ENCODE measurements around the gene WDFY1.
A peak's percentile ranks its signal among the peaks of the same experiment; 100 is the strongest.
"Not testable (repeated sequence)": the region's sequence is repeated elsewhere in the genome, so short reads cannot be mapped to it uniquely, and the experiment has no call there.

The WDFY1 gene

DNA sequence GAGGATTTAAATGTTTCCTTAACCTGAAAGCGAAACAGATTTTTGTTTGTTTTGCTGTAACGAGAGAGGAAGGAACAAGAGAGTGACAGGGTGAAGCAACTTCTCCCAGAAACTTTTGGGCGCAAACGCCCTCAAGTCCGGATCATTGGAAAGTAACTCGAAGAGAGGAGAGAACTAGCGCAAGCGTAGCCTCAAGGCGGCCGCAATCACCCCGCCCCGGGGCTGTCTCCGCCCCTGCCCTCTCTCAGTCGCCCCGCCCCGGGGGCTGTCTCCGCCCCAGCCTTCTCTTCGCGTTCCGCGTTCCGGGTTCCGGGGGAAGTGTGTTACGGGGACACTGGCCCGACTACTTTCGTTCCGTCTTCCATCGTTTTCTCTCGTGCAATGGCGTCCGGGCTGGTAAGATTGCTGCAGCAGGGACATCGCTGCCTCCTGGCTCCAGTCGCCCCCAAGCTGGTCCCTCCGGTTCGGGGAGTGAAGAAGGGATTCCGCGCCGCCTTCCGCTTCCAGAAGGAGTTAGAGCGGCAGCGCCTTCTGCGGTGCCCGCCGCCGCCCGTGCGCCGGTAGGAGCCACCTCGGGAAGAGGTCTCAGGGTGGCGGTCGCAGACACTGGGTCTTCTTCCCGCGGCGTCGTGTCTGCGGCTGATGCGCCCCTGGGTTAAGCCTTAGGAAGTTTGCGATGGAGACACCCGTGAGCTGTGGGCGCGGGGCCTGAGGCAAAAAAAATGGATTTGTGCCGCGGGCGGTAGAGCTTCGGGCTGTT lies 12.1 kb upstream of the WDFY1 start, which contains the start of gene MRPL44:
TSS of gene MRPL44 (plus strand) at position 372 of the 760 bp plus-strand sequence. CDS start at position 382, 10 bp downstream.
- DNase-seq (ENCODE audit: low spot score): peak; percentile 92

DNA sequence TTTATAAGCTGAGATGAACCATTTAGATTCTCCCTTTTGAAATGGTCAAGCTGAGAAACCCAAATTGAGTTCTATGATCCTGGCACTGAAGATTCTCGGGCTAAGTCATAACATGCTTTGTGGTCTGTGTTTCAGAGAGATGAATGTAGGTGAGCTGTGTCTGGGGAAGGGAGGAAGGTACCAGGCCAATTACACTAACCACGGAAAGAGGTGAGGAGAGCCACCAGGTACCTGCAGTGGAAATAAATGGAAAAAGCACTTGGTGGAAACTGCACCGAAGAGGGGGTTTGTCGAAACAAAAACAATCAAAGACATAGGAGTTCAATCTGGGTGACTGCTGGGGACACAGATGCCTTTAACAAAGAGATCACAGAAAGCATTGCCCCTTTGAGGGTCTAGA lies 11.2 kb upstream of the WDFY1 start:
- DNase-seq (ENCODE audit: low spot score): no peak

DNA sequence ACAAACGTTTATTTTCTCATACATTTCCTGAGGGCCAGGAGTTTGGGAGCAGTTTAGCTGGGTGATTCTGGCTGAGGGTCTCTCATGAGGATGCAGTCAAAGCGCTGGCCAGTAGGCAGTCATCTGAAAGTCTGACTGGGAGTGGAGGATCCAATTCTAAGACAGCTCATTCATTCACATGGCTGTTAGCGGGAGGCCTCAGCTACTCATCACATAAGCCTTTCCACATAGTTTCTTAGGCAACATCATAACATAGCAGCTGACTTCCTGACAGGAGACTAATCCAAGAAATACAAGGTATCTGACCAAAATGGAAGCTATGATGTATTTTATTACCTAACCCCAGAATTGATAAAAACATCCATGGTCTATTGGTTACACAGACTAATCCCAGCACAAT lies 9.3 kb upstream of the WDFY1 start:
- peak; percentile 75 for DNase-seq (ENCODE audit: low spot score)

DNA sequence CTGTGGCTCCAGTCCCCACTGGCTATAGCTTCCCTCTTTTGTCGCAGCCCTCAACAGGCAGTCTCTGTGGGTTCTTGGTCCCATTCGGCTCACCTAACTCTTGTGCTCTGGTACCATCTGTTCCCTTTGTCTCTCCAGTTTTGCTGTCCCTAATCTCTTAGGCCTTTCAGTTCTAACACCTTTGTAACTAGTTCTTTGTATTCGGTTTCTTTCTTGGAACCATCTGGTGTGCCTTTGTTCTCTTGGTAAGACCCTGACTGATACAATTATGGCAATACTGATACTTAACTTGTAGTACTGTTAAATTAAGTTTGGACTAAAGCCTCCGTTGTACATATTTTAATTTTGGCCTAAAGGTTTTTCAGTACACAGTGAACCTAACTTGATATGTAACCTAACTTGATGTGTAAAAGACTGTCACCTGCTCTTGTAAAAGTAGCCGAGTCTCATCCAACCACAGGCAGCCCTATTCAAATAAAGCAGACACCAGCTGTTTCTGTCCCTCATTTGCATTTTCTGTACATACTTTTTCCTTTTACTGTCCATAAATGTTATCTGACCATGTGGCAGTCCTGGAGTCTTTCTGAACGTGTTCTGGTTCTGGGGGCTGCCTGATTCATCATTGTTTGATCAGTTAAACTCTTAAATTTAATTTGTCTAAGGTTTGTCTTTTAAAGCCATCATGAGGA lies 7.3 kb upstream of the WDFY1 start:
- DNase-seq (ENCODE audit: low spot score): no peak

DNA sequence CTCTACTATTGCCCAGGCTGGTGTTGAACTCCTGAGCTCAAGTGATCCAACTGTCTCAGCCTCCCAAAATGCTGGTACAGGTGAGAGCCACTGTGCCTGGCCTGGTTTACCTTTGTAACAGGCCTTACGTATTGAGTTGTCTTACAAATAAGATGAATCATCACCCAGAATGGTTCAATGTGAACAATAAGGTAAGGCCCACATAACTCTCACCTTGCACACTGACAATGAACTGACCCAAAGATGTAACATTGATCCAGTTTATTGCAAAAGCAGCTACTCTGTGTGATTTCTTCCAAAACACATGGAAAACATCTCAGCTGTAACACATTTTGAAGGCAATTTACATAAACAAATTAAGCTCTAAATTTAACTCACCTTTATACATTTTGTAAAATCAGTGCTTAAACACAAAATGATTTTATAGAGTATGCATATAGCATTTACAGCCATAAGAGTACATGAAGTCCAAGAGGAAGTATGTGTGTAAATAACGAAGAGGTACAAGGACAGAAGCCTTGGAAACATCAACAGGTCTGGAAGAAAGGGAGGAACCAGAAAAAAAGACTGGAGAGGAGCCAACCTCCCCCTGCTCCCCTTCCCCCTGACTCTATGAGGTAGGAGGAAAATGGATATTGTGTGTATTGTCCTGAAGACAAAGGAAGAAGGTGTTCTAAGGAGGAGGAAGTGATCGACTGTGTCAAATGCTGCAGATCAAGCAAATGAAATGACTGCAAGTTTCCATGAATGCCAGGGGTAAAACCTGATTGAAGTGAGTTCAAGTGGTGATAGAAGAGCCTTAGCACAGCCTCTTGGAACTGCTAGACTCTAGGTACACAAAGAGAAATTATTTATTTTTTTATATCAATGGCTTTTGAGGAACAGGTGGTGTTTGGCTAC lies 5.6 kb upstream of the WDFY1 start:
- no peak for DNase-seq (ENCODE audit: low spot score)

DNA sequence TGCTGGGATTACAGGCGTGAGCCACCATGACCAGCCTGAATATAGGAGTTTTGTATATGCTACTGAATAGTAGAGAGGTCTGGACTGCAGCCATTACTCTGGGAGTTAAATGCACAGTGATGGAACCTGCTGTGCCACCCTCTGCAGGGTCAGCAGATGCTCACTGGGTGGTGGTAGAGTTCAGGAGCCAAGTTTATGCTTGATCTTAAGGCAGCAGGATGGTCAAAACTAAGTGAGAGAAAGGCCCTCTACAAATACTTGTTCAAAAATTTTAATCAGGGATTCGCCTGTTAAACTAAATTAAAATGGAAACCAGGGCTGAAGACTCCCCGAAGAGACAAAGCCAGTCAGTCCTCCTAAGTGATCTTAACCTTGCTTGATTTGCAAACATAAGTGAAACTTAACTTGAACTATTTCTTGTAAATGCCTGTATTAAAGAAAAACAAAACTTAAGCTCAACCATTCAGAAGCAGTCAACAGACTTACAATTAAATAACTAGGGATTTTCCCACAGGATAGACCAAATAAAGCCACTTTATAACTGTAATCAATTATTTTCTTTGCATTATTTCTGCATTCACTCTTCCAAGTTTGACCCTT lies 4.2 kb upstream of the WDFY1 start:
- DNase-seq (ENCODE audit: low spot score): no peak

DNA sequence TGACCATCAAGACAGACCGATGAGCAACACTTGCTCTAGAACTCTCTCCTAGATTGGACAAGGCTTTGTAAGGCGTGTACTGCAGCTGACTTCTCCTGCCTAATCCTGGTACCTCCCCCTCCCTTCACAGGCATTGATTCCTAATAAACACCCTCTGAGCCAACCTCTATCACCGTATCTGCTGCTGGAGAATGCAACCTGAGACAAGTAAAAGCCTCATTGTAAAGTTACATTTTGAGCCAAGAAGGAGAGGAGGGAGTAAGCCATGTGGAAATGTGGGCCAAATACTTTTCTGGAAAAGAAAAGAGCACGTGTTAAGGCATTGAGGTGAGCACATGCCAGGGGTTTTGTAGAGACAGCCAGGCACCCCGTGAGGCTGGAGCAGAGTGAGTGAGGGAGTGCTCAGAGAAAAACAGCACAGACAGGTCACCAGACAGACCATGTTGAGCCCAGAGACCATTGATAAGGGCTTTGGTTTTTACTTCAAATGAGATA lies 2.6 kb upstream of the WDFY1 start:
- no peak for DNase-seq (ENCODE audit: low spot score)

DNA sequence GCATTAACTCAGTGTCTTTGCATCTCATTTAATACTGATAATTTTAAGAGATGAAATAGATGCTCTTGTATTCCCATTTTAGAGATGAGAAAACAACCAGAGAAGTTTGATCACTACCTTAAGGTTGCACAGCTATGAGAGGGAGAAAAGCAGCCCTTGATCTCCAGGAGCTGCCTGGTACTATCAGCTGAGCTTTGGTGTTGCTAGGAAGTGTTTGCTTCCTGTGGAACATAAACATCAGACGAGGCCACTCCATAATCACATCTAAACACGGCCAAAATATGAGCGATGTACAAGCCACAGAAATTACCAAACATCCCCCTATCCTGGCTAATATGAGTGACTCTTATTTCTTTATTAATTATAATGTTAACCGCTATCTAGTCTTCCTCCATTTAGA lies 620 bp upstream of the WDFY1 start:
- DNase-seq (ENCODE audit: low spot score): no peak

DNA sequence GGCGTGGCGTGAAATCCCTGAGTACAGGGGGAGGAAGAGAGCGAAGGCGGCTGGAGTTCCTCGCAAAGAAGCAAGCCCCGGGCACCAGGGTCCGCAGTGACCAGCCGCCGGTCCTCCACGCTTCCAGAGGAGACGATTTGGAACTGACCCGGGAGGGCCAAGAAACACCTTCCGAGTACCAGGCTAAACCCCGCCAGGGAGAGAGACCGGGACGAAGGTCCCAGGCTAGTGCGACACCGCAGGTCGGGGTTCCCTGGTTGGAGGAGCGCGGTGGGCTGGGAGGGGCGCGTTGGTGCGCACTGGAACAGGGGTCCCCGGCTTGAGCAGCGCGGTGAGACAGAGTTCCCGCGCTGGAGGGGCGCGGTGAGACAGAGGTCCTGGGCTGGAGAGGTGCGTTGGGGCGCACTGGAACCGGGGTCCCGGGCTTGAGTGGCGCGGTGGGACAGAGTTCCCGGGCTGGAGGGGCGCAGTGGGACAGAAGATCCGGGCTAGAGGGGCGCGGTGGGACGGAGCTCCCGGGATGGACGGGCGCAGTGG lies 901 bp downstream of the WDFY1 start:
- no peak for DNase-seq (ENCODE audit: low spot score)

DNA sequence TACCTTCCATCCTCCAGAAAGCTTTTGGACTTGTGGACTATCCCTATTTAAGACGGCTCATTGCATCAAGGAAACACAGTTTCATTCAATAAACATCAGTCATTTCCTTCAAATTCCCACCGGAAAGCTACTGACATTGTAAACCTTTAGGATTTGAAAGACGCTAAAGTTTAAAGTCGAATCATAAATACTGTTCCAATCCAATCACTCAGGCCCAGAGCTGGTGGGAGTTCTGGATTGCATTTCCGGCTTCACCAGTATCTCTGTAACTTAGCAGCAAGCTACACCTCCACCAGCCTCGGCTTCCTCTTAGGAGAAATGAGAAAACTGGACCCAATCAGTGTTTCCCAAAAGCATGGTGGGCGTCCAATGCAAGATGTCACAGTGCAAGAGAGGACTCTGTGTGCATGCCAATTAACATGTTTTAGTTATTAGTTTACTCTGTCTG lies 1.6 kb downstream of the WDFY1 start:
- DNase-seq (ENCODE audit: low spot score): no peak

DNA sequence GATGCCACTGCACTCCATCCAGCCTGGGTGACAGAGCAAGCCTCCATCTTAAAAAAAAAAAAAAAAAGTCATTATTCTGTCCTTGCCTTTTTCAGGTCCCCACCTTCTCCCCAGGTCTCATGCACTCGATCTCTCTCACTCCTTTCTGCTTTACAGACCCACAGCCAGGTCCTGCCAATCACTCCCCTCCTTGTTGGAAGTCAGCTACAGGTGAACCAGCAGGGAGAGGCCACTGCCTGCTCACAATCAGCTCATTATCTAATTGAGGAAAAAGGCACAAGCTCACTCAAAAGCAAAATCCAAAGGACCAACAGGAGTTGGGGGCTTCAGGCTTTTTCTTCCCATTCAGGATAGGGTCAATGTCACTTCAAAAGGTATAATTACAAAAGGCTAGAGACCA lies 2.0 kb downstream of the WDFY1 start:
- DNase-seq (ENCODE audit: low spot score): no peak

DNA sequence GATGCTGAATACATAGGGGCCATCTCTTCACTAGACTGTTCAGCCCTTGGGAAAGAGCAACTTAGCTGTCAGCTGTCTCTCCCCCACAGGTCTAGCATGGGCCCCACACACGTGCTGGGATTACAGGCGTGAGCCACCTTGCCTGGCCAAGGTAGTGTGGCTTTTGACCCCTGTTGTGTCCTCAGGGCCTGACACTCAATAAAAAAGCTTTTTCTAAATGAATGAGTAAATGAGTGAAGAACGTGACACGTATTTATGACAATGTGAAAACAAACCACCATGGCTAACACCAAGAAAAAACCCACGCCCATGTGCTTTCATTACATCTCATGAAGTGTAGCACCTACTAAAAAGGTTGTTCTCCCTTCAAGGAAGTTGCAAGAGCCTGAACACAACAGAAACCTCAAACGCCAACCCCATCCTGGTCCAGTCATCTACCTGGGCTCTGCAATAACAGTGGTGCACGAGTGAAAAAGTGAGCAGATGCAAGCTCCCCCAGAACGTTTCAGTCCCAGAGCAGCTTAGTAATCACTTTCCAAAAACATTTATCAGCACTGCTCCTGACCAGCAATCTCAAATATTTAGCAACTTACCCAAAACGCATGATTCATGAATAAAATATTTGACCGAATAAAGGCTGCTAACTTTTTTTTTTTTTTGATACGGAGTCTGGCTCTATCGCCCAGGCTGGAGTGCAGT lies 3.4 kb downstream of the WDFY1 start:
- no peak for DNase-seq (ENCODE audit: low spot score)

DNA sequence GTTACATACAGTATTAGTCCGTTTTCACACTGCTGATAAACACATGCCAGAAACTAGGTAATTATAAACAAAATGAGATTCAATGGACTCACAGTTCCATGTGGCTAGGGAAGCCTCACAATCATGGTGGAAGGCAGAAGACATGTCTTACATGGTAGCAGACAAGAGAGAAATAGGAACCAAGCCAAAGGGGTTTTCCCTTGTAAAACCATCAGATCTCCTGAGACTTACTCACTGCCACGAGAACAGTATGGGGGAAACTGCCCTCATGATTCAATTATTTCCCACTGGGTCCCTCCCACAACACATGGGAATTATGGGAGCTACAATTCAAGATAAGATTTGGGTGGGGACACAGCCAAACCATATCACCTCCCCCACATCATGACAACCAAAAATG lies 5.7 kb downstream of the WDFY1 start:
- not testable (repeated sequence) for DNase-seq (ENCODE audit: low spot score)

DNA sequence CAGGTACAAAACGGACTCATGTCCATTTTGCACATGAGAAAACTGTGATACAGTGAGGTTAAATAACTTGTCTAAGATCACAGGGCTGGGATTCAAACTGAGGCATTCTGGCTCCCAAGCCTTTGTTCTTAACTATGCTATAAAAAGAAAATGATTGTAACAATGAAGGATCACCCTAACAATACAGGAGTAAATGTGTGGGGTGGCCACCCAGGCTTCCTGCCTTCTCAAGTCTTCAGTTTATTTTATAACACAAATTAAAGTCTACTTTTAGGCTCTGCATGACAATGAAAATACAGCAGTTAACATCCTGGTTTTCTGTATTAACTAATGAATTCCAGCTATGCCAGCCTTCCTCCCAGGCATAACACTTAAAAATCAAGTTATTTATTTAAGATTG lies 7.6 kb downstream of the WDFY1 start:
- no peak for DNase-seq (ENCODE audit: low spot score)

DNA sequence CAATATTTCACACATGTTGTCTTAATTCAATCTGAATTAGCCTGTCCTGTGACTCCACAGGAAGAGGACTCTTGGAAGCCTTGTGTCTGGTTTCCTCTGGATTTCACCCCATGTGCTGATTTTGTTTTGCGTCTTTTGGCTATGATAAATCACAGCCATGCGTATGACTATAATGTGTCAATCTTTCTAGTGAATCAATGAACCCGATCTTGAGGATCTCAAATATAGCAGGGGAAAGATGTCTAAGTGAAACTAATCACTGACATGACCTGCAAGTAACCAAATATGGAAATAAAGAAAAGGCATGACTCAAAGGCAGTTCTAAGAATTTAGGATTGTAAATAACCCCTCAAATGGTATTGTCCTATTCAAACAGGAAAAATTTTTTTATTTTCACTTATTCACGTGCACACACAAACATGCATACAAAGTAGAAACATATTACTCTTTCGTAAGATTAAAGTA lies 8.2 kb downstream of the WDFY1 start:
- DNase-seq (ENCODE audit: low spot score): no peak

DNA sequence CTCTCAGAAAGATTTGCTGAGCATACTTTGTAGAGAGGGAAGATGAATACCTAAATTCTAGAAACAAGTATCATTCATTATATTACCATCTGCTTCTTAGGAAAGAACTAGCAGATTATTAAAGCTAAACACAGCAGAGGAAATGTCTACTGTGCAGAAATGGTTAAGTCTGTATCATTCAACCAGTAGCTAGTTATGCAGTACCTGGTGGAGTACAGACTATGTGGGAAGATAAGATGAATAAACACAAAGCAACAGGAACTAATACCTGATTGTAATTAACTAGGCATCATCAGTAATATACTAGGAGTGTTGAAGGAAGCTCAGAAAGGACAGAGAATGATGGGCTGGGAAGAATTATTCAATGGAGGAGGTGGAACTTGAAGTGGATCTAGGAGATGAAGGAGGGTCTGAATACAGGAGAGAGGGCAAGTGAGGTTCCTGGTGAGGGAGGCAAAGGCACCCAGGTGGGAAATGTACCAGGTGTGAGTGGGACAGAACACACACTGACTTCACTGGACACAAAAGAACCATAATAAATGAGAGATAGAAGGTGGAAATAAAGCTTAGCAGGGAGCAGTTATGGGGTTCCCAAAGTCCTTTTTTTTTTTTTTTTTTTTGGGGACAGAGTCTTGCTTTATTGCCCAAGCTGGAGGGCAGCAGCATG lies 9.5 kb downstream of the WDFY1 start:
- no peak for DNase-seq (ENCODE audit: low spot score)

DNA sequence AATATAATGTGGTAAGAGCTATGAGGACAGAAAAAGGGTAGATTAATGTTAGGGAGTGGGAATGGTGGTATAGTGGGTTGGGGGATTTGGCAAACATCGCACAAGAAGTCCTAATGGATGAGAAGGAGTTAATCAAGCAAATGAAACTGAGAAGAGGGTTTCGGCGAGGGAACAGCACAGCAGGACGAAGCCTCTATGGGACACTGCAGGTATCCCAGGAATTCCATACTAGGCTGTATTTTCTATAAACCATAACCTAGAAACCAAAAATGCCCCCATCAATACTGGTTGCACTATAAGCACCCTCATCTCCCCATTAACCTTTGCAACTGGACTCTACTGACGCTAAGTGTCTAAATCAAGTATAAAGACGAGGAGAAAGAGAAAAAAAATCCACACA lies 10.3 kb downstream of the WDFY1 start:
- no peak for DNase-seq (ENCODE audit: low spot score)

DNA sequence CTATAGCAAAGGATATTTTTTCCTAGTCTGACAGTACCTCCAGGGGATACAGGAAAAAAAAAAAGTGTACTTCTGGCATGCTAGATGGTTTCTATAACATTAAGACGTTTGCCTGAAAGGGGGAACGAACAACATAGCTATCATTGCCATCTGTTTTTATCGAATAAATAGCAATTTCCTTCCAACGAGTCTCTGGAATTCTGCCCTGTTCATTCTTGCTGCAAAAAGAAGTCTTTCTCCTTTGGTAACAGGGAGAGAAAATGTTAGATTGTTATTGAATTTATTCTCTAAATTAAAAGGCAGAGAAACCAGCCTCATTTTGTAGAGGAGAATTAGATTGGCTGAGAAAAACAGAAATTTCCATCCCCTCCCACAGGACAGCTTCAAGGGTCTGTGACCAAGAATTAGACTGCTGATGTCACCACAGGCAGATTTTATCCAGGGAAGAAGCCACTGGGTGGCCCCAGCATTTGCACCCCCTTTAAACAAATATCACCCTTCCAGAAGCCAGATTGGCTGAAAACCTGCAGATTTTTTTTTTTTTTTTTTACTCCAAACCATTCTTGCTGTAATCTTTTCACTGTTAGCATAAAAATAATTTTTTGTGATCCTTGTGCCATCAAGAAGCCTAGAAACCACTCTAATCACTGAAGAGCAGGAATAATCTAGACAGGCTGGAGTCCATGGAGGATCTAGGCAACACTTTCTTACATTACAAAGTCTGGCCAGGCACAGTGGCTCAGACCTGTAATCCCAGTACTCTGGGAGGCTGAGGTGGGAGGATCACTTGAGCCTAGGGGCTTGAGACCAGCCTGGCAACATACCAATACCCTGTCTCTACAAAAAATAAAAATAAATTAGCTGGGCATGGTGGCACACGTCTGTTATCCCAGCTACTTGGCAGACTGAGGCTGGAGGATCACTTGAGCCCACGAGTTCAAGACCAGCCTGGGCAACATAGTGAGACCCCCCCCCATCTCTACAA lies 12.0 kb downstream of the WDFY1 start:
- DNase-seq (ENCODE audit: low spot score): no peak

All from RKO (cell line).